Loucy (cell line): ENCODE results near the gene SEMA3A.

Source experiments
- EZH2phosphoT487 ChIP-seq: fragments of 200-600 bp; IDR thresholded peaks from 2 replicates; pipeline ENCODE4 v1.6.1; 2018; ENCODE audit warnings: antibody characterized with exemption, mild to moderate bottlenecking, moderate library complexity, borderline replicate concordance
- TF ChIP-seq, protein P1 (sequence below): fragments of 200-600 bp; sonication (generic); conservative IDR thresholded peaks from 2 replicates; pipeline ENCODE4 v1.5.1; 2014; ENCODE audit warnings: mild to moderate bottlenecking, antibody characterized with exemption, low read length

DNA sequence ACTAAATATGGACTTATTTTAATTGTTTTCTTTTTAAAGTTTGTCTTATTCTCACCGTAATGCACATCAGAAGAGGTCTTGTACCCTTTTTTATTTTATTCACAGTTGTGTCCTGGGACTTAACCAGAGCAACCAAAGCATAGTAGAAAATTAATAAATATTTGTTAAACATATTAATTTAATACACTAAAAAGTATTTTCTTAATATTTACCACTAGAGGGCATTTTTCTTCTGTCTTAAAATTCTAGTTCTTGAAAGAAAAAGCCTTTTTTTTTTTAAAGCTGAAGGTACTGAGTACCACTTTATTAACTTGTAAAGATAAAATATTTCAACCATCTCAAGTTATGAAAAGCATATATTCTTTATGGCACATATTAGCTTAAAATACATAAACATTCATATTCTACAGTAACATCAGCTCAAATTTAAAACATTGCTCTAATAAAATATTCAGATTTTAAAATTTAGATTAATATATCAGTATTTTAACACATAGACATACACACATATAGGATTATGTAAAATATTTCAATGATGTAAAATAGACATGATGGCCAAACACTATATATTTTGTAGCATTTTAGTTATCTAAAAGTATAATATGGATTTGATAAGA, 260.4 kb downstream of the SEMA3A start:
- TF ChIP-seq, protein P1, sequence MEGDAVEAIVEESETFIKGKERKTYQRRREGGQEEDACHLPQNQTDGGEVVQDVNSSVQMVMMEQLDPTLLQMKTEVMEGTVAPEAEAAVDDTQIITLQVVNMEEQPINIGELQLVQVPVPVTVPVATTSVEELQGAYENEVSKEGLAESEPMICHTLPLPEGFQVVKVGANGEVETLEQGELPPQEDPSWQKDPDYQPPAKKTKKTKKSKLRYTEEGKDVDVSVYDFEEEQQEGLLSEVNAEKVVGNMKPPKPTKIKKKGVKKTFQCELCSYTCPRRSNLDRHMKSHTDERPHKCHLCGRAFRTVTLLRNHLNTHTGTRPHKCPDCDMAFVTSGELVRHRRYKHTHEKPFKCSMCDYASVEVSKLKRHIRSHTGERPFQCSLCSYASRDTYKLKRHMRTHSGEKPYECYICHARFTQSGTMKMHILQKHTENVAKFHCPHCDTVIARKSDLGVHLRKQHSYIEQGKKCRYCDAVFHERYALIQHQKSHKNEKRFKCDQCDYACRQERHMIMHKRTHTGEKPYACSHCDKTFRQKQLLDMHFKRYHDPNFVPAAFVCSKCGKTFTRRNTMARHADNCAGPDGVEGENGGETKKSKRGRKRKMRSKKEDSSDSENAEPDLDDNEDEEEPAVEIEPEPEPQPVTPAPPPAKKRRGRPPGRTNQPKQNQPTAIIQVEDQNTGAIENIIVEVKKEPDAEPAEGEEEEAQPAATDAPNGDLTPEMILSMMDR: no peak; the same call in 1 of the 2 replicates
- TF ChIP-seq EZH2phosphoT487: no peak
